Coronary artery (tissue), 2 donors: ENCODE results near the gene GABBR2.
"Not testable (repeated sequence)": the region's sequence is repeated elsewhere in the genome, so short reads cannot be mapped to it uniquely, and the experiment has no call there.

Experiments
- DNase-seq: peaks from one replicate; pipeline ENCODE4 v3.0.0-alpha.2; 2017; ENCODE audit warnings: low spot score
- H3K27ac ChIP-seq, 2 donors: fragments of 200-600 bp; sonication (generic); one replicate each; pipeline ENCODE4 v1.5.1; 2016 to 2019
- H3K4me3 ChIP-seq: fragments of 200-600 bp; sonication (generic); 2 replicates; pipeline ENCODE4 v1.5.1; 2016; ENCODE audit warnings: mild to moderate bottlenecking, moderate library complexity
- TF ChIP-seq, protein P1 (sequence below): fragments of 200-600 bp; sonication (generic); IDR thresholded peaks from one replicate; pipeline ENCODE4 v1.5.1; 2019; ENCODE audit warnings: antibody characterized with exemption

Gene GABBR2

DNA sequence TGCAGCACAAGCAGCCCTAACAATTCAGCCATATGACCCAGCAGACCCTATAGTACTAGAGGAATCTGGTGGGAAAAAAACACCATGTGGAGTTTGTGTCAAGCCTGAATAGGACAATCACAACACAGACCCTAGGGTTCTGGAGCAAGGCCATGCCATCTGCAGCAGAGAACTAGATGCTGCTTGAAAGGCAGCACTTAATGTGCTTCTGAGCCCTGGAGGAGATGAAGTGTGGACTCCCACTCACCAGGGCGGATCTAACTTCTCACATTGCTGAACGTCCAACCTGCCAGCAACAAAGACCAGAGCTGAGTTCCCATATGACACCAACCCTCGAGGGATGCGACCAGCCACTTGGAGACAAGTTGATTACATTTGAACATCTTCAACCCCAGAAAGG is 43.2 kb downstream of the GABBR2 start:
- Histone ChIP-seq H3K27ac (no peak overlapping the region), H3K4me3 (no peak overlapping the region)
- no peak for DNase-seq
- TF ChIP-seq, protein P1, sequence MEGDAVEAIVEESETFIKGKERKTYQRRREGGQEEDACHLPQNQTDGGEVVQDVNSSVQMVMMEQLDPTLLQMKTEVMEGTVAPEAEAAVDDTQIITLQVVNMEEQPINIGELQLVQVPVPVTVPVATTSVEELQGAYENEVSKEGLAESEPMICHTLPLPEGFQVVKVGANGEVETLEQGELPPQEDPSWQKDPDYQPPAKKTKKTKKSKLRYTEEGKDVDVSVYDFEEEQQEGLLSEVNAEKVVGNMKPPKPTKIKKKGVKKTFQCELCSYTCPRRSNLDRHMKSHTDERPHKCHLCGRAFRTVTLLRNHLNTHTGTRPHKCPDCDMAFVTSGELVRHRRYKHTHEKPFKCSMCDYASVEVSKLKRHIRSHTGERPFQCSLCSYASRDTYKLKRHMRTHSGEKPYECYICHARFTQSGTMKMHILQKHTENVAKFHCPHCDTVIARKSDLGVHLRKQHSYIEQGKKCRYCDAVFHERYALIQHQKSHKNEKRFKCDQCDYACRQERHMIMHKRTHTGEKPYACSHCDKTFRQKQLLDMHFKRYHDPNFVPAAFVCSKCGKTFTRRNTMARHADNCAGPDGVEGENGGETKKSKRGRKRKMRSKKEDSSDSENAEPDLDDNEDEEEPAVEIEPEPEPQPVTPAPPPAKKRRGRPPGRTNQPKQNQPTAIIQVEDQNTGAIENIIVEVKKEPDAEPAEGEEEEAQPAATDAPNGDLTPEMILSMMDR = no peak

DNA sequence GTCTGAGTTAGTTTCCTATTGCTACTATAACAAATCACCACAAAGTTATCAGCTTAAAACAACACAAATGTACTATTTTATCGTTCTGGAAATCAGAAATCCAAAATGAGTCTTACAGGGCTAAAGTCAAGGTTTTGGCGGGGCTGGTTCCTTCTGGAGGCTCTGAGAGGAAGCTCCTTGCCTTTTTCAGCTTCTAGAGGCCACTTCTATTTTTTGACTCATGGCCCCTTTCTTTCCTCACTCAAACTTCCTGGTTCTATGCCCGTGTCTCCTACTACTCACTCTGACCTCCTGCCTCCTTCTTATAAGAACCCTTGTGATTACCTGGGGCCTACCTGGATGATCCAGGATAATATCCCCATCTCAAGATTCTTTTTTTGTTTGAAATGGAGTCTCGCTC is 48.2 kb downstream of the GABBR2 start:
- DNase-seq = no peak
- TF ChIP-seq, protein P1 = no peak
- H3K27ac ChIP-seq = no peak overlapping the region

DNA sequence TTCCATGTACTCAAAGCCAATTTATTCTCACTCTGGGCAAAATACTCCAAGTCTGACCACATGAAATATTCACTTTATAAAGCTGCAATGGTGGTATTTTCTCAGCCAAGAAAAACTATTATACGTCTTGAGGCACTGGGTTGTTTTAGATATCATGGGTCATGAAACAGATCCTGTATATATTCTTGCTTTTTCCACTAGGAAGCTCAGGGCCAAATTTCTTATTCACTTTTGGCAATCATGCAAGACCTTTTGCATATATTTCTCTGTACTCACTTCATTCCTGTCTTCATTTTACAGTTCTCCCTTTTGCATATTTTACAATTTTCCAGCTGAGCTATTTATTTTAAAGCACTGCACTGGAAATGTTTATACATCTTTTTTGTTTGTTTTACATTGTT is 49.8 kb downstream of the GABBR2 start:
- H3K27ac ChIP-seq = no peak overlapping the region
- TF ChIP-seq, protein P1 = no peak
- H3K4me3 ChIP-seq = no peak overlapping the region
- no peak for DNase-seq

More for the DNA sequence above, 48.2 kb downstream of the GABBR2 start:
- H3K4me3 ChIP-seq = no peak overlapping the region

DNA sequence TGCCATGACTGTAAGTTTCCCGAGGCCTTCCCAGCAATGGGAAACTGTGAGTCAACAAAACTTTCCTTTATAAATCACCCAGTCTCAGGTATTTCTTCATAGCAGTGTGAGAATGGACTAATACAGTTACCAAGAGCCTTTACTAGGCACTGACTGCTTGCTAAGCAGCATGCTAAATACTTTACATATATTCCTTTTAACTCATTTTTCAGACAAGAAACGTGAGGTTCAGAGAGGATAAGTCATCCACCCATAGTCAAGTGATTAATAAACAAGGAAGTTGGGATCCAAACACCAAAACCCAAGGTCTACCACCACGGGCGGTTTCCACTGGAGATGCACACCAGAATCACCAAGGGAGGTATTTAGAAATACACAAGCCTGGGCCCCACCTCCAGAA is 50.8 kb downstream of the GABBR2 start:
- H3K27ac ChIP-seq = no peak overlapping the region
- DNase-seq = no peak
- TF ChIP-seq, protein P1 = no peak
- H3K4me3 ChIP-seq = no peak overlapping the region

DNA sequence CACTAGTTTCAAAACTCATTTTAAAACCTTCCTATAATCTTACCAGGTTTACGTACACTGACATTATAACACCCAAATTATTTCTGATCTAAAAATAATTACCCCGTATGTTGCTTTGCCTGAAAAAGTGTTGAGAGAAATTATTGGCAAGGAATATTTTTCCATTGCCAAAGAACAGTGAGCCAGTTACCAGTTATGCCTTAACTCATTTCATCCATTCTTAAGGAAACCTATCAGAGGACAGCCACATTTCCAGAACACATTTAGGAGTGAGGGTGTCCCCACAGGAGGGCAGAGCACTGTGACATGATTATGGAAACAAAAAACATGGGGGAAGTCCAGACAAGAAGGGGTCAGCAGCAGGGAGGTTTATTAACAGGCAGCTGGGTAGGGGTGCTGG is 52.2 kb downstream of the GABBR2 start:
- Histone ChIP-seq H3K27ac (no peak overlapping the region), H3K4me3 (no peak overlapping the region)
- TF ChIP-seq, protein P1 = no peak
- DNase-seq = no peak

DNA sequence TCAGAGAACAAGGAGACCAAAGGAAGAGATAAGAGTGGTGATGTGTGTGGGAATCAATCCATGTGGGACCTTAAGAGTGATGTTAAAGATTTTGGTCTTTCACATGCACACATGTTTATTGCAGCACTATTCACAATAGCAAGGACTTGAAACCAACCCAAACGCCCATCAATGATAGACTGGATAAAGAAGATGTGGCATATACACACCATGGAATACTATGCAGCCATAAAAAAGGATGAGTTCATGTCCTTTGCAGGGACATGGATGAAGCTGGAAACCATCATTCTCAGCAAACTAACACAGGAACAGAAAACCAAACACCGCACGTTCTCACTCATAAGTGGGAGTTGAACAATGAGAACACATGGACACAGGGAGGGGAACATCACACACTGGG is 53.3 kb downstream of the GABBR2 start:
- H3K27ac ChIP-seq, DNase-seq, H3K4me3 ChIP-seq: not testable (repeated sequence)

DNA sequence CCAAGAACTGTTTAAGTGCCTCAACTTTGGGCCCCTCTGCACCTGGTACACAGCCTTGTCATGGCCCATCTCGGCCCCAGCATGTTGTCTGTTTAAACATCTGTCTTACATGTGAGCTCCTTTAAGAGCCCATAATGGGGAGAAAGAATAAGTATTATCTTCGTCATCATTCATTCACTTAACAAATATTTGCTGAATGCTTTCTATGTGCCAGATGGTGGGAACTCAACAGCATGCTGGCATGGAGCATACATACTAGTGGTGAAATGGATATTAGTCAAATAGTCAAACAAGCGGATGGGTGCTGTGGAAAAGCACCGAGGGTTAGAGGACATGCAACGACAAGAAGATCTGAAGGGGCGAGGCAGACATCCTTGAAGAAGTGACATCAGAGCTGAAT is 54.5 kb downstream of the GABBR2 start:
- TF ChIP-seq, protein P1 = no peak
- no peak overlapping the region for H3K27ac ChIP-seq
- H3K4me3 ChIP-seq = no peak overlapping the region
- no peak for DNase-seq

DNA sequence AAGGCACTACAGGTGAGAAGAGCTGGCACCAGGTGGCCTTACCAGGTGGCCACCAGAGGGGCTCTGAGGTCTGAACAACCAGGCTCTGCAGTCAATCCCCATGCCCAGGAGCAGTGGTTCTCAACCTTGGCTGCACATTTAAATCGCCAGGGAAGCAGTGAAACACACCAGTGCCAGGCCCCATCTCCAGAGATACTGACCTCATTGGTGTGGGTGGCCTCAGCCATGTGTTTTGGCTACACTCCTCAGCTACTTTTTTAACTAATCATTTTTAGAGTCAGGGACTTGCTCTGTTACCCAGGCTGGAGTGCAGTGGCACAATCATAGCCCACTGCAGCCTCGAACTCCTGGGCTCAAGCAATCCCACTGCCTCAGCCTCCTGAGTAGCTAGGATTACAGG is 56.0 kb downstream of the GABBR2 start:
- TF ChIP-seq, protein P1 = no peak
- no peak for DNase-seq
- no peak overlapping the region for H3K27ac ChIP-seq
- H3K4me3 ChIP-seq = no peak overlapping the region
